H9 (cell line): ENCODE results near the gene ACOT8. TPM values are rescaled to one million over a fixed set of nuclear protein-coding genes. Genes with fewer than 3 reads are reported as not detected.

Source experiments
- DNase-seq: peaks from one replicate; pipeline ENCODE4 v3.0.0-alpha.2; 2017
- H2AFZ ChIP-seq: one replicate; pipeline ENCODE4 v1.6.1; 2013; ENCODE audit warnings: mild to moderate bottlenecking, low read length, control low read depth, moderate library complexity
- H2AK5ac ChIP-seq: 2 replicates; pipeline ENCODE4 v1.6.1; 2013; ENCODE audit warnings: low read length, control low read depth, mixed read lengths; ENCODE audit not compliant: insufficient read length
- H2BK120ac ChIP-seq: one replicate; pipeline ENCODE4 v1.6.1; 2013; ENCODE audit warnings: low read depth, mild to moderate bottlenecking, low read length, control low read depth, inconsistent platforms; ENCODE audit not compliant: poor library complexity, severe bottlenecking
- H2BK12ac ChIP-seq: 2 replicates; pipeline ENCODE4 v1.6.1; 2013; ENCODE audit warnings: low read length, control low read depth, mixed read lengths, low read depth; ENCODE audit not compliant: insufficient read length
- H2BK15ac ChIP-seq: 2 replicates; pipeline ENCODE4 v1.6.1; 2013; ENCODE audit warnings: low read depth, low read length, control low read depth
- H2BK20ac ChIP-seq: one replicate; pipeline ENCODE4 v1.6.1; 2013; ENCODE audit warnings: low read depth, mild to moderate bottlenecking, low read length, control low read depth, inconsistent platforms; ENCODE audit not compliant: poor library complexity, severe bottlenecking
- H2BK5ac ChIP-seq: 2 replicates; pipeline ENCODE4 v1.6.1; 2013; ENCODE audit warnings: low read length, control low read depth, mixed read lengths; ENCODE audit not compliant: insufficient read length
- H3K14ac ChIP-seq: 2 replicates; pipeline ENCODE4 v1.6.1; 2013; ENCODE audit warnings: low read length, control low read depth; ENCODE audit not compliant: insufficient read depth
- H3K18ac ChIP-seq: 2 replicates; pipeline ENCODE4 v1.6.1; 2013; ENCODE audit warnings: low read depth, mild to moderate bottlenecking, mixed read lengths, low read length, control low read depth; ENCODE audit not compliant: insufficient read length
- H3K23ac ChIP-seq: 2 replicates; pipeline ENCODE4 v1.6.1; 2013; ENCODE audit warnings: low read length, control low read depth, mixed read lengths, low read depth; ENCODE audit not compliant: insufficient read length
- H3K23me2 ChIP-seq: 2 replicates; pipeline ENCODE4 v1.6.1; 2013; ENCODE audit warnings: low read depth, mild to moderate bottlenecking, mixed read lengths, low read length, control low read depth; ENCODE audit not compliant: insufficient read length, poor library complexity, severe bottlenecking
- H3K27ac ChIP-seq: 2 replicates; pipeline ENCODE4 v1.5.1; 2013; ENCODE audit warnings: low read length, control low read depth, mixed read lengths, low read depth; ENCODE audit not compliant: insufficient read length
- H3K27me3 ChIP-seq: 2 replicates; pipeline ENCODE4 v1.6.1; 2013; ENCODE audit warnings: low read length, control low read depth, inconsistent platforms; ENCODE audit not compliant: insufficient read depth
- H3K4ac ChIP-seq: 2 replicates; pipeline ENCODE4 v1.6.1; 2013; ENCODE audit warnings: low read depth, mild to moderate bottlenecking, control low read depth, inconsistent platforms, low read length, moderate library complexity
- H3K4me1 ChIP-seq: 2 replicates; pipeline ENCODE4 v1.6.1; 2013; ENCODE audit warnings: low read length, control low read depth, inconsistent platforms; ENCODE audit not compliant: insufficient read depth
- H3K4me2 ChIP-seq: 2 replicates; pipeline ENCODE4 v1.6.1; 2013; ENCODE audit warnings: low read length, control low read depth, mixed read lengths; ENCODE audit not compliant: insufficient read length, insufficient read depth
- H3K56ac ChIP-seq: 2 replicates; pipeline ENCODE4 v1.6.1; 2013; ENCODE audit warnings: low read depth, mild to moderate bottlenecking, mixed read lengths, low read length, control low read depth; ENCODE audit not compliant: insufficient read length
- H3K79me1 ChIP-seq: 2 replicates; pipeline ENCODE4 v1.6.1; 2013; ENCODE audit warnings: low read depth, mild to moderate bottlenecking, moderate library complexity, low read length, control low read depth, inconsistent platforms; ENCODE audit not compliant: insufficient read depth, poor library complexity, severe bottlenecking
- H3K79me2 ChIP-seq: 2 replicates; pipeline ENCODE4 v1.6.1; 2013; ENCODE audit warnings: low read length, control low read depth, inconsistent platforms; ENCODE audit not compliant: insufficient read depth
- H3K9ac ChIP-seq: 2 replicates; pipeline ENCODE4 v1.6.1; 2013; ENCODE audit warnings: low read length, control low read depth, mixed read lengths; ENCODE audit not compliant: insufficient read length; ENCODE audit errors: extremely low read depth
- H3K9me3 ChIP-seq: one replicate; pipeline ENCODE4 v1.6.1; 2013; ENCODE audit warnings: low read depth, low read length, inconsistent platforms; ENCODE audit not compliant: control insufficient read depth
- H3T11ph ChIP-seq: one replicate; pipeline ENCODE4 v1.6.1; 2013; ENCODE audit warnings: mild to moderate bottlenecking, low read length, control low read depth, inconsistent platforms
- H4K20me1 ChIP-seq: one replicate; pipeline ENCODE4 v1.6.1; 2013; ENCODE audit not compliant: control insufficient read depth, insufficient read length, insufficient read depth
- H4K5ac ChIP-seq: 2 replicates; pipeline ENCODE4 v1.6.1; 2013; ENCODE audit warnings: low read depth, mild to moderate bottlenecking, mixed read lengths, low read length, control low read depth; ENCODE audit not compliant: insufficient read length
- H4K8ac ChIP-seq: replicated peaks from 2 replicates; pipeline ENCODE4 v1.6.1; 2013; ENCODE audit warnings: low read length, control low read depth, mixed read lengths, low read depth; ENCODE audit not compliant: insufficient read length
- H4K91ac ChIP-seq: 2 replicates; pipeline ENCODE4 v1.6.1; 2013; ENCODE audit warnings: low read depth, mild to moderate bottlenecking, moderate library complexity, mixed read lengths, low read length, control low read depth; ENCODE audit not compliant: insufficient read length
- H3K27ac Mint-ChIP-seq, 3 experiments: 2 replicates in 2 of 3; 3 replicates in 1 of 3; pipeline ENCODE4 v1.8.0; 2020 to 2021; ENCODE audit warnings: mixed read lengths in 3 of 3, mild to moderate bottlenecking in 1 of 3, moderate library complexity in 1 of 3
- H3K27me3 Mint-ChIP-seq: 2 replicates; pipeline ENCODE4 v1.8.0; 2021; ENCODE audit warnings: low read depth, mild to moderate bottlenecking, moderate library complexity, mixed read lengths
- H3K36me3 Mint-ChIP-seq, 3 experiments: 2 replicates in 2 of 3; 3 replicates in 1 of 3; pipeline ENCODE4 v1.8.0; 2020 to 2021; ENCODE audit warnings: low read depth in 3 of 3, mixed read lengths in 3 of 3; ENCODE audit not compliant: insufficient read depth in 1 of 3
- H3K4me1 Mint-ChIP-seq, 2 experiments: 2 replicates each; pipeline ENCODE4 v1.8.0; 2020; ENCODE audit warnings: mixed read lengths in 2 of 2
- H3K4me3 Mint-ChIP-seq, 2 experiments: 2 replicates in 1 of 2; 3 replicates in 1 of 2; pipeline ENCODE4 v1.8.0; 2020 to 2021; ENCODE audit warnings: mild to moderate bottlenecking in 2 of 2, mixed read lengths in 2 of 2, moderate library complexity in 1 of 2
- H3K9me3 Mint-ChIP-seq, 2 experiments: 2 replicates in 1 of 2; 3 replicates in 1 of 2; pipeline ENCODE4 v1.8.0; 2020; ENCODE audit warnings: mild to moderate bottlenecking in 2 of 2, mixed read lengths in 2 of 2, moderate library complexity in 1 of 2
- CTCF ChIP-seq: fragments of 200-600 bp; sonication (generic); conservative IDR thresholded peaks from 3 replicates; pipeline ENCODE4 v1.8.0; 2021; ENCODE audit warnings: antibody characterized with exemption, mild to moderate bottlenecking
- WGBS: extraction: QIAGEN DNeasy Blood & Tissue Kit; methylation state at CpG from one replicate; pipeline ENCODE4 v1.1.7; 2013; ENCODE audit warnings: missing lambda C conversion rate, low lambda C conversion rate, mixed read lengths; ENCODE audit not compliant: insufficient read length; ENCODE audit errors: extremely low coverage; 5-methylcytosine and 5-hydroxymethylcytosine counted together
- total RNA-seq: library from RNA; stranded (reverse); gene quantifications from 2 replicates; pipeline ENCODE4 v1.2.1, GENCODE V29; 2021

The ACOT8 gene
- total RNA-seq, 1 experiment from 2014 or later, result 26.7 TPM

- H3K14ac ChIP-seq, result no peak overlapping the region
- no CpG with 5 or more reads among the region's 10 CpGs for WGBS
- no peak overlapping the region for H3K9ac ChIP-seq
- Mint-ChIP-seq H3K4me1 (no peaks in the 10 kb centered on the region; a peak in 1 of 4 replicates), H3K27me3 (no peaks in the 10 kb centered on the region), H3K9me3 (no peaks in the 10 kb centered on the region), H3K36me3 (peaks cover 5 to 64% (median 48%) of the 10 kb centered on the region in 3 experiments), H3K27ac (no peak overlapping the region; a peak in 1 of 7 replicates), H3K4me3 (no peak overlapping the region)
- H3K23ac ChIP-seq, result no peak overlapping the region
- H2AK5ac ChIP-seq, result no peak overlapping the region
- H2BK5ac ChIP-seq, result no peak overlapping the region
- no peaks in the 10 kb centered on the region for H3K79me2 ChIP-seq
- H2BK12ac ChIP-seq, result no peak overlapping the region
- H4K8ac ChIP-seq, result no peak overlapping the region
- TF ChIP-seq CTCF, result no peak
- H4K91ac ChIP-seq, result no peak overlapping the region
- H3T11ph ChIP-seq, result no peak overlapping the region
- no peaks in the 10 kb centered on the region for H4K20me1 ChIP-seq
- H3K4me1 ChIP-seq, result no peaks in the 10 kb centered on the region
- no peak overlapping the region for H2BK120ac ChIP-seq
- H3K27me3 ChIP-seq, result no peaks in the 10 kb centered on the region
- H3K27ac ChIP-seq, result no peak overlapping the region
- H3K79me1 ChIP-seq, result no peaks in the 10 kb centered on the region
- no peak overlapping the region for H2BK20ac ChIP-seq
- no peak overlapping the region for H3K18ac ChIP-seq
- DNase-seq, result no peak
- no peak overlapping the region for H2AFZ ChIP-seq
- no peak overlapping the region for H4K5ac ChIP-seq
- no peak overlapping the region for H3K4ac ChIP-seq
- H3K9me3 ChIP-seq, result no peaks in the 10 kb centered on the region
- H3K23me2 ChIP-seq, result peaks cover 3% of the 10 kb centered on the region
- no peak overlapping the region for H2BK15ac ChIP-seq
- no peak overlapping the region for H3K56ac ChIP-seq
- no peak overlapping the region for H3K4me2 ChIP-seq
Observed at GRCh38 chr20:45841407-45842129, 15.6 kb downstream of the ACOT8 start.
